Activated CD8-positive, alpha-beta memory T cell treated with anti-CD3 and anti-CD28 coated beads, Interleukin-2, amount 50 U/mL, for 24 hours (primary cell): Measurements from ENCODE around the gene LAMA3.

Source experiments
- DNase-seq: peaks from one replicate; pipeline ENCODE4 v3.0.0-alpha.2; 2020; ENCODE audit errors: extremely low read depth

Gene LAMA3

GRCh38 chr18:23897733-23898132 is 208.5 kb downstream of the LAMA3 start:
- no peak for DNase-seq

- no peak for DNase-seq
Measured at GRCh38 chr18:23900994-23901393, 211.7 kb downstream of the LAMA3 start.

- DNase-seq = no peak
Measured at GRCh38 chr18:23902396-23902795, 213.1 kb downstream of the LAMA3 start.

DNA sequence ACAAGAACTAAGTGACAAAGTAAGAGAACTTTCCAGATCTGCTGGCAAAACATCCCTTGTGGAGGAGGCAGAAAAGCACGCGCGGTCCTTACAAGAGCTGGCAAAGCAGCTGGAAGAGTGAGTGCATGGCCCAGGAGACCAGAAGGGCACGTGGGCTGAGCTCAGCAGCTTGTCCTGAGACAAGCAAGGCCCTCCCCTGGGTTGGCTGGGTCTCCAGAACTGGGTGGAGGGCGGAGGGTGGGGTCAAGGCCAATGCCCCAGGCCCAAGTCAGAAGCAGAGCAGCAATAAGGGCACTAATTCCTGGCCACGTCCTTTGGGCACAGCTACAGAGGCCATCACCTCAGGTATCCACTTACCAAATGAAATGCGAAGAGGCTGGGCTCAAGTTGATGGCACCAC is 214.7 kb downstream of the LAMA3 start:
- no peak for DNase-seq

GRCh38 chr18:23906658-23907057 is 217.4 kb downstream of the LAMA3 start:
- no peak for DNase-seq

DNA sequence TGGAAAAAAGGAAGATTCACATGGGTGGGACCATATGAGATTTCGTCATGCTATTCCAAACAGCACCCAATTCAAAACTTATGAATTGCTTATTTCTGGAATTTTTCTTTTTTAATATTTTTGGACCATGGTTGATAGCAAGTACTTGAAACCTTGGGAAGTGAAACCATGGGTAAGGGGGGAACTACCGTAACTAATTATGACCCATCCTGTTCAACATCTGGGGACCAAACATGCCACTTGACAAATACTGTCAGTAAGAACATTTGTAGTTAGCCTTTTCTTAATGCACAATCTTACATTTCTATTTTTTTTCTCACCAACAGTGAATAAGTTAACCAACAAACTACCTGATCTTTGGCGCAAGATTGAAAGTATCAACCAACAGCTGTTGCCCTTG is 219.6 kb downstream of the LAMA3 start:
- no peak for DNase-seq

DNA sequence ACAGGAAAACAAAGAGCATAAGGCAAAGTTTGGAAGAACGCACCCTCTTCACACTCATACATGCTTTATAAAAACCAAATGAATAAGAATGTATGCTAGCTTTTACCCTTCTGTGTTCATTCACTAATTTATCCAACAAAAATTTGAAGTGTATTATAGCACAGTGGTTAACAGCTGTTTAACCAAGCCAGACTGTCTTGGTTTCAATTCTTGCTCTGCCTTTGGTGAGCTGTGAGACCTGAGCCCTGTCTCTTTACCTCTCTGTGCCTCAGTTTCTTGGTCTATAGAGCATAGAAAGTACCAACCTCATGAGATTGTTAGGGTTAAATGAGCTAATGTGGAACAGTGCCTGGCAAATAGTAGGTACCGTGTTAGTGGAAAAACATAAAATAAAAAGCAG is 220.8 kb downstream of the LAMA3 start:
- no peak for DNase-seq

DNA sequence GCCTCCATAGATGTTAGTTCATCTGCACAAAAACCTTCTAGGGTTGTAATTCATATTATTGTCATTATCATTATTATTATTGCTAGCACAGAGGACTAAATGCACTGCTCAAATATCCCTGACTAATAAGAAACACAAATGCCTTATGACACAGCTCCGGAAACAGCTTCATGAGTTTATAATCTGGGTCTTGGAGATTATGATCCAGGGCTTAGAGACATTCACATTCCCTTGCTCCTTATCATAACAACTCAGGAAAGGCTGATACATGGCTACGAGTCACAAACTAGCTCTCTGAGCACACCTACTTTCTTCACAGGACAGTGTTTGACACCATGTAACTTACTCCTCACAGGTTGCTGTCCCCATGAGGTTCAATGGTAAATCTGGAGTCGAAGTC is 223.1 kb downstream of the LAMA3 start:
- DNase-seq = no peak

DNA sequence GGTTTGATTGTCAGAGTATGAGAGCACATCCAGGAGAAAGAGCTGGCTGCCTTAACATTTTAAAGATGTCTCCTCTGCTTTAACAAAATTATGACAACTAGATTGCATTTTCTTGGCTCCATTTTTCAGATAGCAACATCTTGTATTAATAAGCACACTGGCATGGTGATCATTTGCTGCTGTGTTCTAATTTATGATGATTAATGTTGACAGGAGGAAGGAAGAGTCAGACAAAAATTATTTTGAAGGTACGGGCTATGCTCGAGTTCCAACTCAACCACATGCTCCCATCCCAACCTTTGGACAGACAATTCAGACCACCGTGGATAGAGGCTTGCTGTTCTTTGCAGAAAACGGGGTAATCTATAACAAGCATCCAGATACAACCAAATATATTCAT is 227.1 kb downstream of the LAMA3 start:
- DNase-seq = no peak

DNA sequence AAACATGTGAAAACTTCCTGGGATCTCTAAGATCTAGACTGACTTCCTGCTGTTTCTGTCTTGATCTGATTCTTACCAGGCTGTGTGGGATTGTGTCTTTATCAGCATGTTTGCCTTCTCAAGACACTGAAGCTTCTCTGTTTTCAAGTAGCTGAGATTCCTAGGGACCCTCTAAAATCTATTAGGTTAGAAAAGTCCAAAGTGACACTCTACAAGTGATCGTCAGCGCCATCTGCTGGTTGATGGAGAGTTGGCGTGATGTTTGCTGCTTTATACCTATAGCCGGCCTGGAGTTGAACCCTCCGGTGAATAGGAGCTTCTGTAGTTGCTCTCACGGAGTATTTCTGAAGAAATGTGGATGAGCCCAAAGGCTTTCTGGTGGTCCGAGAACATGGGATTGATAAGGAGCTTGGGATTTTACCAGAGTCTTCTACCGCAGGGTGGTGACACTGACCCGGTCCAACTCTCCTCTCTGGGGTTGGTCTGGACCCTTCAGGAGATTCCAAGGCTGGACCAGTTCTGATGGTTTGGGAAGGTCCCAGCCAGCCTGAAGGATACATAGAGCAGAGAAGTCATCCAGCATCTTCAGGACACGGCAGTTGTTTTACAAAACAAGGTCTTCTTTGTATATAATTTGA is 229.3 kb downstream of the LAMA3 start:
- DNase-seq = peak; percentile 68

- DNase-seq = no peak
Measured at GRCh38 chr18:23920054-23920453, 230.8 kb downstream of the LAMA3 start.

DNA sequence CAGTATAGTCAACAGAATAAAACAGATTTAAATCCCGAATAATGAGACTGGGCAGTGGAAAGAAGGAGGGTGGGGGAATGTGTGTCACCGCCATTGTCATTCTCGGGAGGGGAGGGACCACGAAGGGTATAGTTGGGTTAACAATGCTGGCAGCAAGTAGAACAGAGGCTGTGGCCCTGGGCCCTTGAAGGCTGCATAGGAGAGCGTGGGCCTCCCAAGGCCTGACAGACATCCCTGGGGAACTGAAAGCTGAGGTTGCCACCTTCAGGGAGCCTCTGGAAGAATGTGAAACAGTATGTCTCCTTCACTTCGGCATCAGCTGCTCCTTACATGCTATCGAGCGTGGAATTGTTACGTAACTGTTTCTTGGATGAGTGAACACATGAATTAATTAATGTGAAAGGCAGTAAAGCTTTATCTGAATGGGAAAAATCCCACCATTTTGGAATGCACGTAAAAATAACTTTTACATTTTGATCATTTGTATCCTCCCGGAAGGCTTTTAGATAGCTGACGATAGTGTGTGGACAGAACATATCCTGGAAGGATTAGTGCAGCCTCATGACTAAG is 232.5 kb downstream of the LAMA3 start:
- no peak for DNase-seq

GRCh38 chr18:23922939-23923338 is 233.7 kb downstream of the LAMA3 start:
- DNase-seq = no peak

DNA sequence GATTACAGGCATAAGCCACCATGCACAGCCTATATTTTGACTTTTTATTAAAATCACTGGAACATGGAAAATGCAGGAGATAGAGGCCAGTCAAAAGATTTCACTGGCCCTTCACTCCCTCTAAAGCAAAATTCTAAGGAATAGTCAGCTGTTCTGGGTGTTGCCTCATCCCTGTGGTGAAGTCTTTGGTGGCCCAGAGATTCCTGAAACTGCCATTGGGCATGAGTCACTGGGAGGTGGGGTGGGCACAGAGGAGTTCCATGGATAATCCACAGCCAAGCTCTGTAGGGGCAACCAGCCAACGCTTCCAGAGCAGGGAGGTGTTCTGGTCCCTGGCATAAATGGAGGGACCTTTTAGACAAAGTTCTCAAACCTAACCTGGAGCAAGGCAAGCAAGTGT is 235.6 kb downstream of the LAMA3 start:
- DNase-seq = no peak

GRCh38 chr18:23926571-23926970 is 237.3 kb downstream of the LAMA3 start:
- no peak for DNase-seq

DNA sequence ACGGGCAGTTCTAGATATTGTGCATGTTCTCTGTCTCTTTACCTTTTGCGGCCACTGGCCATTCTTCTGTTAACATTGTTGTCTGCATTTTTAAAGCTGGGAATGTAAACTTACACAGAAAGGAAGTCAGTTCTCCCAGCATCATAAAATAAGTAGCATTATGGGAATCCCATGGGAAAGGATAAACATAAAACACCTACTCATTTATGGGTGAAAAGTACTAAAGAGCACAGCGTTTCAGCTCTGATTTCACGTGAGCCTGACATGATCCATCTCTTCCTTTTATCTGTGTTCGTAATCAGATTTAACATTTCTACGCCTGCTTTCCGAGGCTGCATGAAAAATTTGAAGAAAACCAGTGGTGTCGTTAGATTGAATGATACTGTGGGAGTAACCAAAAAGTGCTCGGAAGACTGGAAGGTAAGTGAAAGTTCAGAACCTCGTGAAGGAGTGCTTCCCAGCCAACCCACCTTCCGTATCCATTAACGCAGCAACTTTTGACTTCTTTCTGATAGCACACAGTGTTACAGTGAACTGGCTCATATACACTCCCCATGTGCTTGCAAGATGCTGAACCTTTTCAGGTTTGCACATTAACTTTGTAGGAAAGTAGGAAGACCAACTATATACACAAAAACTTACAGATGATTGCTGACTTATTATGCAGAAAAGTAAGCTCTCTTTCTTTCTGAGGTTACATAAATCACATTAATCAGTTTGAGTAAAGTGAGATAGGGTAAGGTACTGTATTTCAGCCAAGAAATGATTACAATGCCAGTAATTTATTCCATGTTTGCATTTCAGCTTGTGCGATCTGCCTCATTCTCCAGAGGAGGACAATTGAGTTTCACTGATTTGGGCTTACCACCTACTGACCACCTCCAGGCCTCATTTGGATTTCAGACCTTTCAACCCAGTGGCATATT is 238.8 kb downstream of the LAMA3 start:
- no peak for DNase-seq

- no peak for DNase-seq
Measured at GRCh38 chr18:23929362-23929930, 240.2 kb downstream of the LAMA3 start.

DNA sequence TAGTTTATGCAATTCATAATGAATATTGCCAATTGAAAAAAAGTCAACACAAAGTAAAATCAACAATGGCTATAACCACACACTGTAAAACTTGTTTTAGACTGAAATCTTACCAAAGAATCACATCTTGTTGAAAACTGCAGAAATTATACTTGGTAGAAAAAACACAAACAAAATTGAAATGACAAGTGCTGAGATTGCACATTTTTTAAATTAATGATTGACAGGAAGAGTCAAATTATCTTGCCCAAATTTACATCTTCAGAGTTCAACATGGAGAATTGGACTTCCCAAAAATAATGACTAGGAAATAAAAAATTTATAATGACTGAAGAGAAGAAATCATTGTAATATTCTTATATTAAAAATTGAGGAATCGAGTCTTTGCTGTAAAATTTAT is 240.7 kb downstream of the LAMA3 start:
- no peak for DNase-seq

GRCh38 chr18:23932385-23933067 is 243.3 kb downstream of the LAMA3 start:
- no peak for DNase-seq

DNA sequence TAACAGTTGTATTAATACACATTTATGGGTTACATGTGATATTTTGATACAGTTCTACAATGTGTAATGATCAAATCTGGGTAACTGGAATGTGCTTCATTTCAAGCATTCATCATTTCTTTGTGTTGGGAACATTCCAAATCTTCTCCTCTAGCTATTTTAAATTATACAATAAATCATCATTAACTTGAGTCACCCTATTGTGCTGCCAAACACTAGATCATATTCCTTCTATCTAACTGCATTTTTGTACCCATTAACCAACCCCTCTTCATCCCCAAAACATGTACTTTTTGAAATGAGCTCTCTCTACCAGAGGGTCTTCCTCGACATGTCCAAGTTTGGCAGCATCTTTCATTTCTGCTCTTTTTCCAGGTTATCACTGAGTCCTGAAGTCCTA is 244.2 kb downstream of the LAMA3 start:
- DNase-seq = no peak

- no peak for DNase-seq
Measured at GRCh38 chr18:23934252-23934651, 245.0 kb downstream of the LAMA3 start.

- DNase-seq = no peak
Measured at GRCh38 chr18:23934863-23935262, 245.6 kb downstream of the LAMA3 start.
